CD4-positive, CD25-positive, alpha-beta regulatory T cell (primary cell): ENCODE results near the gene WDR27. TPM values are rescaled to one million over a fixed set of nuclear protein-coding genes. Genes with fewer than 3 reads are reported as not detected.
A peak's percentile ranks its signal among the peaks of the same experiment; 100 is the strongest.

Experiments used
- ATAC-seq, 2 donors: fragments of 150-1000 bp; cut with Tn5 transposase; one replicate each; pipeline ENCODE4 v1.10.0; 2021; ENCODE audit warnings: low read depth in 2 of 2, moderate number of reproducible peaks in 2 of 2, moderate library complexity in 1 of 2
- DNase-seq, 3 donors: peaks; one replicate each; pipeline versions ENCODE4 v3.0.0 to v3.0.0-alpha.2; 2012 to 2022; ENCODE audit warnings: mixed read lengths in 1 of 3
- H3K27ac ChIP-seq: one replicate; pipeline ENCODE4 v1.7.0; 2013; ENCODE audit warnings: mild to moderate bottlenecking, low read length; ENCODE audit not compliant: insufficient read depth, poor library complexity, severe bottlenecking
- H3K27me3 ChIP-seq: one replicate; pipeline ENCODE4 v1.7.0; 2013; ENCODE audit warnings: low read length; ENCODE audit not compliant: control insufficient read depth, insufficient read depth
- H3K36me3 ChIP-seq: one replicate; pipeline ENCODE4 v1.7.0; 2013; ENCODE audit warnings: mild to moderate bottlenecking, low read length, moderate library complexity; ENCODE audit not compliant: control insufficient read depth, insufficient read depth
- H3K4me1 ChIP-seq: 2 replicates; pipeline ENCODE4 v1.7.0; 2013; ENCODE audit warnings: mild to moderate bottlenecking, low read length; ENCODE audit not compliant: insufficient read depth, control insufficient read depth, poor library complexity, severe bottlenecking
- H3K4me3 ChIP-seq: one replicate; pipeline ENCODE4 v1.7.0; 2013; ENCODE audit warnings: low read depth, mild to moderate bottlenecking, low read length, moderate library complexity
- H3K9me3 ChIP-seq, 2 experiments: 1 replicate in 1 of 2; 2 replicates in 1 of 2; pipeline ENCODE4 v1.7.0; 2013; ENCODE audit warnings: low read length in 2 of 2, mild to moderate bottlenecking in 1 of 2, moderate library complexity in 1 of 2; ENCODE audit not compliant: control insufficient read depth in 2 of 2
- H3K27ac Mint-ChIP-seq, 3 donors: one replicate each; pipeline ENCODE4 v1.8.0; 2020 to 2022; ENCODE audit warnings: mild to moderate bottlenecking in 3 of 3, mixed read lengths in 3 of 3, moderate library complexity in 2 of 3
- H3K27me3 Mint-ChIP-seq: one replicate; pipeline ENCODE4 v1.8.0; 2022; ENCODE audit warnings: mild to moderate bottlenecking, mixed read lengths
- H3K36me3 Mint-ChIP-seq: one replicate; pipeline ENCODE4 v1.8.0; 2020; ENCODE audit warnings: mixed read lengths
- H3K4me1 Mint-ChIP-seq, 4 donors: one replicate each; pipeline ENCODE4 v1.8.0; 2020 to 2022; ENCODE audit warnings: mixed read lengths in 4 of 4, mild to moderate bottlenecking in 1 of 4
- H3K4me3 Mint-ChIP-seq, 4 donors: one replicate each; pipeline ENCODE4 v1.8.0; 2020 to 2022; ENCODE audit warnings: mild to moderate bottlenecking in 4 of 4, mixed read lengths in 4 of 4, moderate library complexity in 3 of 4
- H3K9me3 Mint-ChIP-seq, 7 donors: one replicate each; pipeline ENCODE4 v1.8.0; 2020 to 2022; ENCODE audit warnings: mixed read lengths in 7 of 7, mild to moderate bottlenecking in 3 of 7, moderate library complexity in 2 of 7
- polyA plus RNA-seq, 4 donors: library from polyadenylated mRNA; unstranded; fragments of 300-500 nt; fragmentation: Illumina TruSeq; gene quantifications; one replicate each; pipeline ENCODE4 v1.2.3, GENCODE V29; 2021
- total RNA-seq: library from RNA; stranded (reverse); gene quantifications from one replicate; pipeline ENCODE4 v1.2.3, GENCODE V29; 2022

Gene WDR27
- total and polyA plus RNA-seq, 5 donors from 2014 or later: 3.7 to 30.7 (median 5.1) TPM

- DNase-seq (no peak), ATAC-seq (no peak)
- Histone ChIP-seq H3K36me3 (no peaks in the 10 kb centered on the region), H3K4me3 (no peak overlapping the region), H3K27me3 (no peaks in the 10 kb centered on the region), H3K27ac (no peak overlapping the region), H3K4me1 (peaks cover 6% of the 10 kb centered on the region), H3K9me3 (peaks cover 0 to 7% of the 10 kb centered on the region in 2 experiments)
- peaks cover 12% of the 10 kb centered on the region for H3K36me3 Mint-ChIP-seq
- no peak overlapping the region for H3K27ac Mint-ChIP-seq
- no peaks in the 10 kb centered on the region for H3K27me3 Mint-ChIP-seq
- H3K9me3 Mint-ChIP-seq: peaks cover 0 to 21% (median 6%) of the 10 kb centered on the region in 7 donors
- H3K4me3 Mint-ChIP-seq: no peak overlapping the region
- peaks cover 10 to 16% (median 14%) of the 10 kb centered on the region in 4 donors for H3K4me1 Mint-ChIP-seq
Measured at GRCh38 chr6:169534039-169534421, 167.8 kb downstream of the WDR27 start.

DNA sequence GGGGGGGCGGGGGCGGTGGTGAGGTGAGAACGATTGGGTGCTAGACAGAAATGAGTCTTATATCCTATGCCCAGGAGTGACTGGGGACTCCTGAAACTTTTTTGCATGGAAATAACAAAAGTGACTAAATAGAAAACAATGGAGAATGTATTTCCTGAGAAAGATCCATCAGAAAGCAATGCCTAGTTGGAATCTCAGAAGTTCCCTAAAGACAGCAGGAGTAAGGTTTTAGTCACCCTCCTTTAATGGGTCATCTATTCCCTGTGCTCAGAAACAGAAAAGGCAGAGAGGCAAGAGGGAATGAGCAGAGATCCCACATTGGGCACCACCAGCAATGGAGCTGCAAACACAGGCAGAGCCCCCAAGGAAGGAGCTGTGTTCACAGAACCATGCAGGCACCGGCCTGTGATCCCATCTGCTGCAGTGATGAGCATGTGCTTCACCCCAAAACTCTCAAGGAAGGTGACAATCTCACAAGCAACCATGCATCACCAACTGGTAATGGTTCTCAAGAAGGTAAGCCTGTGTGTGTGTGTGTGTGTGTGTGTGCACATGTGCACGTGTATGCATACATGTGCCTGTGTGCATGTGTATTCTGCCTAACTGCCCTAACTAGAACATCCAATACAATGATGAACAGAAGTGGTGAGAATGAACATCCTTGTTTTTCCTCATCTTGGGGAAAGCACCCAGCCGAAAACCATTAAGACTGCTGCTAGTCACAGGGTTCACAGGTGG lies 168.4 kb downstream of the WDR27 start:
- Histone ChIP-seq H3K27me3 (no peaks in the 10 kb centered on the region), H3K36me3 (no peaks in the 10 kb centered on the region), H3K9me3 (peaks cover 0 to 7% of the 10 kb centered on the region in 2 experiments), H3K4me3 (no peak overlapping the region), H3K27ac (no peak overlapping the region), H3K4me1 (peaks cover 6% of the 10 kb centered on the region)
- Mint-ChIP-seq H3K4me1 (peaks cover 10 to 19% (median 16%) of the 10 kb centered on the region in 4 donors), H3K27ac (peak overlapping the region in 1 of 3 donors; percentile 50), H3K27me3 (no peaks in the 10 kb centered on the region), H3K36me3 (peaks cover 12% of the 10 kb centered on the region), H3K4me3 (no peak overlapping the region), H3K9me3 (peaks cover 0 to 21% (median 6%) of the 10 kb centered on the region in 7 donors)
- DNase-seq (no peak), ATAC-seq (no peak)

GRCh38 chr6:169530752-169531123 lies 171.1 kb downstream of the WDR27 start:
- Histone ChIP-seq H3K4me1 (peaks cover 6% of the 10 kb centered on the region), H3K36me3 (no peaks in the 10 kb centered on the region), H3K9me3 (peaks cover 0 to 7% of the 10 kb centered on the region in 2 experiments), H3K27ac (peak overlapping the region; percentile 5), H3K4me3 (peak overlapping the region; percentile 49), H3K27me3 (no peaks in the 10 kb centered on the region)
- H3K36me3 Mint-ChIP-seq: peaks cover 7% of the 10 kb centered on the region
- H3K9me3 Mint-ChIP-seq: peaks cover 0 to 16% (median 3%) of the 10 kb centered on the region in 7 donors
- peak; percentile 78 to 82 for ATAC-seq
- DNase-seq: peak in 2 of 3 donors; percentile 8 to 66
- H3K27me3 Mint-ChIP-seq: no peaks in the 10 kb centered on the region
- H3K4me3 Mint-ChIP-seq: peak overlapping the region in 2 of 4 donors; percentile 12 to 62
- H3K4me1 Mint-ChIP-seq: peaks cover 10 to 19% (median 16%) of the 10 kb centered on the region in 4 donors
- H3K27ac Mint-ChIP-seq: peak overlapping the region in 2 of 3 donors; percentile 16 to 52

GRCh38 chr6:169529931-169530751 lies 171.7 kb downstream of the WDR27 start:
- peaks cover 0 to 7% of the 10 kb centered on the region in 2 experiments for H3K9me3 ChIP-seq
- DNase-seq (no peak), ATAC-seq (peak; percentile 29 to 44)
- H3K27me3 ChIP-seq: no peaks in the 10 kb centered on the region
- Mint-ChIP-seq H3K9me3 (peaks cover 0 to 14% (median 4%) of the 10 kb centered on the region in 7 donors), H3K27me3 (no peaks in the 10 kb centered on the region), H3K4me1 (peaks cover 10 to 19% (median 16%) of the 10 kb centered on the region in 4 donors), H3K27ac (peak overlapping the region in 2 of 3 donors; percentile 16 to 52), H3K36me3 (peaks cover 7% of the 10 kb centered on the region), H3K4me3 (peak overlapping the region in 2 of 4 donors; percentile 12 to 62)
- no peak overlapping the region for H3K27ac ChIP-seq
- H3K4me1 ChIP-seq: peaks cover 6% of the 10 kb centered on the region
- peak overlapping the region; percentile 49 for H3K4me3 ChIP-seq
- no peaks in the 10 kb centered on the region for H3K36me3 ChIP-seq

GRCh38 chr6:169528755-169529154 lies 173.1 kb downstream of the WDR27 start:
- no peak for ATAC-seq
- H3K9me3 ChIP-seq: peaks cover 0 to 2% of the 10 kb centered on the region in 2 experiments
- peaks cover 0 to 8% (median 4%) of the 10 kb centered on the region in 7 donors for H3K9me3 Mint-ChIP-seq
- H3K27ac Mint-ChIP-seq: no peak overlapping the region
- peaks cover 6% of the 10 kb centered on the region for H3K4me1 ChIP-seq
- no peak overlapping the region for H3K4me3 Mint-ChIP-seq
- DNase-seq: no peak
- H3K27me3 ChIP-seq: no peaks in the 10 kb centered on the region
- H3K36me3 Mint-ChIP-seq: peaks cover 5% of the 10 kb centered on the region
- no peak overlapping the region for H3K27ac ChIP-seq
- H3K4me3 ChIP-seq: no peak overlapping the region
- no peaks in the 10 kb centered on the region for H3K27me3 Mint-ChIP-seq
- no peaks in the 10 kb centered on the region for H3K36me3 ChIP-seq
- peaks cover 10 to 19% (median 16%) of the 10 kb centered on the region in 4 donors for H3K4me1 Mint-ChIP-seq

DNA sequence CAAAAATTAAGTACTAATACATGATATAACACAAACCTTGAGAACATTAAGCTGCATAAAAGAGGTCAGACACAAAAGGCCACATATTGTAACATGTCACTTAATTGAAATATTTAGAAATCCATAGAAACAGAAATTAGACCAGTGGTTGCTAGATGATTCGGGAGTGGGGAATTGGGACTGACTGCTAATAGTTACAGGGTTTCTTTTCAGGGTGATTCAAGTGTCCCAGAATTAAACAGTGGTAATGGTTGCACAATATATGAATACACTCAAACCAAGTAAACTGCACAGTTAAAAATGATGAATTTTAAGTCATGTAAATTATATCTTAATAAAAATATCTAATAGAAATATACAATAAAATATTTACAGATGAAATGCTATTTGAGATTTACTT lies 174.5 kb downstream of the WDR27 start:
- H3K27ac Mint-ChIP-seq: no peak overlapping the region
- H3K4me3 ChIP-seq: no peak overlapping the region
- H3K27ac ChIP-seq: no peak overlapping the region

GRCh38 chr6:169521825-169522224 lies 180.0 kb downstream of the WDR27 start:
- Histone ChIP-seq H3K4me3 (no peak overlapping the region), H3K27ac (no peak overlapping the region), H3K27me3 (no peaks in the 10 kb centered on the region), H3K36me3 (no peaks in the 10 kb centered on the region), H3K4me1 (no peaks in the 10 kb centered on the region), H3K9me3 (peaks cover 3 to 11% of the 10 kb centered on the region in 2 experiments)
- no peak overlapping the region for H3K27ac Mint-ChIP-seq
- H3K36me3 Mint-ChIP-seq: peaks cover 18% of the 10 kb centered on the region
- no peaks in the 10 kb centered on the region for H3K4me1 Mint-ChIP-seq
- H3K9me3 Mint-ChIP-seq: peaks cover 0 to 27% (median 9%) of the 10 kb centered on the region in 7 donors
- DNase-seq (no peak), ATAC-seq (no peak)
- no peak overlapping the region for H3K4me3 Mint-ChIP-seq
- H3K27me3 Mint-ChIP-seq: no peaks in the 10 kb centered on the region

More for the DNA sequence above, 174.5 kb downstream of the WDR27 start:
- Histone ChIP-seq H3K27me3 (no peaks in the 10 kb centered on the region), H3K4me1 (peaks cover 6% of the 10 kb centered on the region), H3K36me3 (no peaks in the 10 kb centered on the region), H3K9me3 (no peaks in the 10 kb centered on the region)
- DNase-seq (no peak), ATAC-seq (no peak)
- H3K9me3 Mint-ChIP-seq: peaks cover 0 to 5% (median under 1%) of the 10 kb centered on the region in 7 donors
- H3K27me3 Mint-ChIP-seq: no peaks in the 10 kb centered on the region
- H3K4me3 Mint-ChIP-seq: no peak overlapping the region
- no peaks in the 10 kb centered on the region for H3K36me3 Mint-ChIP-seq
- H3K4me1 Mint-ChIP-seq: peaks cover 10 to 19% (median 16%) of the 10 kb centered on the region in 4 donors
